Central memory CD8-positive, alpha-beta T cell (primary cell): ENCODE data around the gene ELF5.

Experiments
- ATAC-seq: fragments of 150-1000 bp; cut with Tn5 transposase; replicated peaks from 2 replicates; pipeline ENCODE4 v1.10.0; 2022; ENCODE audit warnings: mild to moderate bottlenecking, moderate FRiP score, moderate number of reproducible peaks; ENCODE audit not compliant: poor library complexity, severe bottlenecking; ENCODE audit errors: extremely low read depth
- DNase-seq, 2 donors: peaks; one replicate each; pipeline ENCODE4 v3.0.0; 2021; ENCODE audit warnings: low spot score in 2 of 2
- H3K27ac Mint-ChIP-seq: one replicate; pipeline ENCODE4 v1.8.0; 2022; ENCODE audit warnings: low read depth, mild to moderate bottlenecking, moderate library complexity, mixed read lengths
- H3K27me3 Mint-ChIP-seq: one replicate; pipeline ENCODE4 v1.8.0; 2022; ENCODE audit warnings: mixed read lengths
- H3K36me3 Mint-ChIP-seq: one replicate; pipeline ENCODE4 v1.8.0; 2022; ENCODE audit warnings: mild to moderate bottlenecking, moderate library complexity, mixed read lengths; ENCODE audit not compliant: insufficient read depth
- H3K4me1 Mint-ChIP-seq: one replicate; pipeline ENCODE4 v1.8.0; 2022; ENCODE audit warnings: mixed read lengths
- H3K4me3 Mint-ChIP-seq: one replicate; pipeline ENCODE4 v1.8.0; 2022; ENCODE audit warnings: mild to moderate bottlenecking, moderate library complexity, mixed read lengths
- H3K9me3 Mint-ChIP-seq: one replicate; pipeline ENCODE4 v1.8.0; 2022; ENCODE audit warnings: mixed read lengths

The ELF5 gene

GRCh38 chr11:34513682-34514449 lies at the start of gene ELF5:
Gene ELF5 (minus strand): TSS chr11:34513794. CDS start chr11:34505749, 8,045 bp downstream.
- no peaks in the 10 kb centered on the region for H3K4me1 Mint-ChIP-seq
- no peak for ATAC-seq
- H3K36me3 Mint-ChIP-seq = no peaks in the 10 kb centered on the region
- H3K9me3 Mint-ChIP-seq = no peaks in the 10 kb centered on the region
- no peaks in the 10 kb centered on the region for H3K27me3 Mint-ChIP-seq
- H3K4me3 Mint-ChIP-seq = no peak within 1 kb of the TSS
- no peak for DNase-seq
- H3K27ac Mint-ChIP-seq = no peak within 1 kb of the TSS

- Mint-ChIP-seq H3K27ac (no peak overlapping the region), H3K4me1 (no peaks in the 10 kb centered on the region), H3K36me3 (no peaks in the 10 kb centered on the region), H3K4me3 (no peak overlapping the region), H3K9me3 (no peaks in the 10 kb centered on the region), H3K27me3 (peaks cover 96% of the 10 kb centered on the region)
- ATAC-seq (no peak), DNase-seq (no peak)
Observed at GRCh38 chr11:34562976-34563375, 49.4 kb upstream of the ELF5 start.

- ATAC-seq (no peak), DNase-seq (no peak)
- Mint-ChIP-seq H3K4me1 (no peaks in the 10 kb centered on the region), H3K27ac (no peak overlapping the region), H3K9me3 (no peaks in the 10 kb centered on the region), H3K36me3 (no peaks in the 10 kb centered on the region), H3K4me3 (no peak overlapping the region), H3K27me3 (peaks cover 99% of the 10 kb centered on the region)
Observed at GRCh38 chr11:34560511-34560910, 46.9 kb upstream of the ELF5 start.

GRCh38 chr11:34558673-34559072 lies 45.1 kb upstream of the ELF5 start:
- ATAC-seq = no peak
- Mint-ChIP-seq H3K4me1 (no peaks in the 10 kb centered on the region), H3K27ac (no peak overlapping the region), H3K4me3 (no peak overlapping the region), H3K9me3 (no peaks in the 10 kb centered on the region), H3K27me3 (peaks cover 81% of the 10 kb centered on the region), H3K36me3 (no peaks in the 10 kb centered on the region)
- no peak for DNase-seq

- H3K36me3 Mint-ChIP-seq = no peaks in the 10 kb centered on the region
- DNase-seq (no peak), ATAC-seq (no peak)
- H3K9me3 Mint-ChIP-seq = no peaks in the 10 kb centered on the region
- H3K27me3 Mint-ChIP-seq = peaks cover 78% of the 10 kb centered on the region
- H3K27ac Mint-ChIP-seq = no peak overlapping the region
- H3K4me3 Mint-ChIP-seq = no peak overlapping the region
- H3K4me1 Mint-ChIP-seq = no peaks in the 10 kb centered on the region
Observed at GRCh38 chr11:34558211-34558610, 44.6 kb upstream of the ELF5 start.

GRCh38 chr11:34552270-34552669 lies 38.7 kb upstream of the ELF5 start:
- no peak for ATAC-seq
- no peak for DNase-seq
- Mint-ChIP-seq H3K9me3 (no peaks in the 10 kb centered on the region), H3K4me3 (no peak overlapping the region), H3K4me1 (no peaks in the 10 kb centered on the region), H3K27ac (no peak overlapping the region), H3K36me3 (peaks cover 5% of the 10 kb centered on the region), H3K27me3 (peaks cover 49% of the 10 kb centered on the region)

- H3K36me3 Mint-ChIP-seq = peaks cover 5% of the 10 kb centered on the region
- no peak overlapping the region for H3K4me3 Mint-ChIP-seq
- no peaks in the 10 kb centered on the region for H3K4me1 Mint-ChIP-seq
- no peak overlapping the region for H3K27ac Mint-ChIP-seq
- peaks cover 44% of the 10 kb centered on the region for H3K27me3 Mint-ChIP-seq
- H3K9me3 Mint-ChIP-seq = no peaks in the 10 kb centered on the region
- no peak for DNase-seq
- ATAC-seq = no peak
Observed at GRCh38 chr11:34549271-34549670, 35.7 kb upstream of the ELF5 start.

- Mint-ChIP-seq H3K36me3 (peaks cover 5% of the 10 kb centered on the region), H3K27ac (no peak overlapping the region), H3K4me1 (no peaks in the 10 kb centered on the region), H3K27me3 (peaks cover 51% of the 10 kb centered on the region), H3K4me3 (no peak overlapping the region), H3K9me3 (no peaks in the 10 kb centered on the region)
- DNase-seq (no peak), ATAC-seq (no peak)
Observed at GRCh38 chr11:34548278-34548677, 34.7 kb upstream of the ELF5 start.

GRCh38 chr11:34546511-34547209 lies 33.1 kb upstream of the ELF5 start:
- H3K9me3 Mint-ChIP-seq = no peaks in the 10 kb centered on the region
- no peaks in the 10 kb centered on the region for H3K4me1 Mint-ChIP-seq
- no peak overlapping the region for H3K4me3 Mint-ChIP-seq
- peaks cover 5% of the 10 kb centered on the region for H3K36me3 Mint-ChIP-seq
- peaks cover 51% of the 10 kb centered on the region for H3K27me3 Mint-ChIP-seq
- DNase-seq (no peak), ATAC-seq (no peak)
- H3K27ac Mint-ChIP-seq = no peak overlapping the region

- Mint-ChIP-seq H3K4me1 (no peaks in the 10 kb centered on the region), H3K36me3 (no peaks in the 10 kb centered on the region), H3K4me3 (no peak overlapping the region), H3K27ac (no peak overlapping the region), H3K27me3 (peaks cover 68% of the 10 kb centered on the region), H3K9me3 (no peaks in the 10 kb centered on the region)
- DNase-seq (no peak), ATAC-seq (no peak)
Observed at GRCh38 chr11:34542089-34542488, 28.5 kb upstream of the ELF5 start.

- no peak overlapping the region for H3K4me3 Mint-ChIP-seq
- no peaks in the 10 kb centered on the region for H3K9me3 Mint-ChIP-seq
- H3K27ac Mint-ChIP-seq = no peak overlapping the region
- H3K36me3 Mint-ChIP-seq = no peaks in the 10 kb centered on the region
- H3K27me3 Mint-ChIP-seq = peaks cover 72% of the 10 kb centered on the region
- no peaks in the 10 kb centered on the region for H3K4me1 Mint-ChIP-seq
- ATAC-seq (no peak), DNase-seq (no peak)
Observed at GRCh38 chr11:34540870-34541269, 27.3 kb upstream of the ELF5 start.

GRCh38 chr11:34537636-34538035 lies 24.0 kb upstream of the ELF5 start:
- ATAC-seq = no peak
- Mint-ChIP-seq H3K4me1 (no peaks in the 10 kb centered on the region), H3K4me3 (no peak overlapping the region), H3K27me3 (peaks cover 74% of the 10 kb centered on the region), H3K27ac (no peak overlapping the region), H3K36me3 (no peaks in the 10 kb centered on the region), H3K9me3 (peaks cover 5% of the 10 kb centered on the region)
- DNase-seq = no peak

- ATAC-seq = no peak
- H3K9me3 Mint-ChIP-seq = peaks cover 5% of the 10 kb centered on the region
- peaks cover 67% of the 10 kb centered on the region for H3K27me3 Mint-ChIP-seq
- no peak overlapping the region for H3K4me3 Mint-ChIP-seq
- no peak for DNase-seq
- no peak overlapping the region for H3K27ac Mint-ChIP-seq
- H3K4me1 Mint-ChIP-seq = no peaks in the 10 kb centered on the region
- H3K36me3 Mint-ChIP-seq = no peaks in the 10 kb centered on the region
Observed at GRCh38 chr11:34536056-34536455, 22.5 kb upstream of the ELF5 start.
